ENCODE results near the gene ZNF787.
"Not testable (repeated sequence)": the region's sequence is repeated elsewhere in the genome, so short reads cannot be mapped to it uniquely, and the experiment has no call there.

ZNF787 gene

DNA sequence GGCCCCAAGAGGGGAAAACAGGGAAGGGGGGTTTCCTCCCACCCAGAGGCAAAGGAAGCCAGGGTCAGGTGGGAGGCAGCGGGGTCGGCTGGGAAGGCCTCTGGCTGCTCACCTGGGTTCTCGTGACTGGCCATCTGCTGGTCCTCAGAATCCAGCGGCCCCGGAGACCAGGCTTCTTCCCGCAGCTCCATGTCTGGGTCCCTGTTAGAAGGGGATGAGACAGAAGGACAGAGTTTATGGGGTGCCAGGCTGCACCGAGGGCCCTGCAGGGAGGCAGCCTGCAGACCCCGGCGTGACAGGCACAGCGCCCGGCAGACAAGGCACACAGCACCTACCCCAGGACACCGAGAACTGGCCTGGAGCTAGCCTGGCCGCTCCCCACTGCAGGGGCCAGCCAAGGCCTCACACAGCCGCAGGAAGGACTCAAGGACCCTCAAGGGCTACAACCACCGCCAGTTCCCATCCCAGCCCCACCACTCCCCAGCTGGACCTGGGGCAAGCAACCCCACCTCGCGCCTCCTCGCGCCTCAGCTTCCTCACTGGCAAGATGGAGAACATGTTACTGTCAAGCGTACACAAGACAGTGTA, 18.0 kb downstream of the ZNF787 start:
- no peak for DNase-seq

DNA sequence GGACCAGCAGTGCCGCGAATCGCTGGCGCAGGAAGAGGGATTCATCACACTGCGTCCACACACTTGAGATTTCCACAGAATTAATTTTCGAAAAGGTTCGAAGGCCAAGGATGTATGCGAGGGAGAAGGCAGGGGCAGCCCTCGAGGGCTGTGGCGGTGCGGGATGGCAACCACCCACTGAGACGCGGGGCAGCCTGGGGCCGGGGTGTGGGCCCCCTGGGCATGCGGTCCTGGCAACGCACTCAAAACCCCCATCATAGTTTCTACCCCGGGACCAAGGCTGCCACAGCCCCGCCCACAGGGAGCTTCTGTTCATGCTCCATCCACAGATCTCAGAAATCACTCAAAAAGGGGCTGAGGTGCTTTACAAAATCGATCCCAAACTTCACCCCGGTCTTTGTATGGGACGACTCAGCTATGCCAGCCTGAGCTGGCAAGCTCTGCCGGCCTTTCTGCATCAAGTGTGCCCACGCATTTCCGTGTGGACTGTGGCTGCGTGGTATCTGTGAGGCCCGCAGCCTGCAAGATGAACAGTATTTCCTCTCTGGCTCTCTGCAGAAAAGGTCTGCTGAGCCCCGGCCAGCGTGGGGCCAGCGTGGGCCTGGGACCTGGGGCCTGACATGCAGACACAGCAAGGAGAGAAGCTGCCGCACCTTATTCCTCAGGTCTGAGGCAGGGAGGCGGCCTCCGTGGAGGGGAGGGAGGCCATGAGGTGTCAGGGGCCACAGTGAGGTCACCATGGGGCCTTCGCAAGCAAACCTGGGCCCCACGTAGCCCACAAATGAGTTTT, 19.2 kb downstream of the ZNF787 start:
- no peak for DNase-seq

DNA sequence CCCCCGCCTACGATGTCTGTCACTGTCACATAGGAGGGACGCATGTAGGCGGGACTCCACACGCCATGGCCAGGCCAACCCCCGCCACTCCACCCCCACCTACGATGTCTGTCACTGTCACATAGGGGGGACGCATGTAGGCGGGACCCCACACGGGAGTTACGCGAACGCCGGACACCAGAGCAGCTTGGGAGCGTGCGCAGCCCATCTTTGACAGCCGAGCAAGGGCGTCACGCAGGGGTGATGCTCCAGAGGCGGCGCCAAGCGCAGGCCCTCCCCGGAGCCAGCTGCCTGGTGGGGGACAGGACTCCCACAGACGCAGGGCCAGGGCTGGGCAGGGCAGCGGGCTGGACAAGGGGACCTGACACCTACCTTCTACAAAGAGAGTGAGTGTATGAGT, 20.0 kb downstream of the ZNF787 start:
- DNase-seq = no peak

DNA sequence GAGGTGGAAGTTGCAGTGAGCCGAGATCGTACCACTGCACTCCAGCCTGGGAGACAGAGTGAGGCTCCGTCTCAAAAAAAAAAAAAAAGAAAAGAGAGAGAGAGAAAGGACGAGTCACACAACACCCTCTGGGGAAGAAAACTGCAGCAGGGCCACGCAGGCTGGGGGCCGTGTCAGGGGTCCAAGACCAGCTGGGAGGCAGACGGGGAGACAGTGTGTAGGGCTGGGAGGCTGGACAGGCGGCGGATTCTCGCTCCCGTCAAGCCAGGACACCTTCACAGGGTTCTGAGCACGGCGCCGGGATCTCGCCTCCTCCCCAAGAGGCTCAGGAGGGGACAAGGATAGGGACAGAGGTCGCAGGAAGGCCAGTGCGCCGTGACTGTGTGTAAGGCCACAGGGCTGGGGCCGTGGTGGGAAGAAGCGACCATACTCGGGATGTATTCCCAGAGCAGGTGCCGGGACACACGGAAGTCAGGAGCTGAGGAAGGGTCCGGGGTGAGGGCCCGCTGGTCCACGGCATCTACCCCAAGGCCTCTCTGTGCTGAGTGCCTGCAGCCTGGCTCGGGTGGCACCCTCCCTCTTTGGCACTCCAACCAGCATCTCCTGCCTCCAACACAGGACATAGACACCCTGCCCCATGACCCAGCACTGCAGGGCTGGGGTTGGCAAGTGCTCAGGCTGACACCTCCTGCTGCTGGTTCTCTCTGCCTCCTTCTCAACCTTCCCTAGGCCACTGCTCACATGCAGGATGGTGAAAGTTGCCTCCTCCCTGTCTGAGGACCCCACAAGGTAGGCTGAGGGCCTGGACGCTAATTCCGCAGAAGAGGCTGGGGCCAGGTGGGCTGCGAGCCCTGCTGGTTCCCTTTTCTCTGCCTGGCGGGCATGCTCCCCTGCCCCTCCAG, 21.2 kb downstream of the ZNF787 start:
- no peak for DNase-seq

DNA sequence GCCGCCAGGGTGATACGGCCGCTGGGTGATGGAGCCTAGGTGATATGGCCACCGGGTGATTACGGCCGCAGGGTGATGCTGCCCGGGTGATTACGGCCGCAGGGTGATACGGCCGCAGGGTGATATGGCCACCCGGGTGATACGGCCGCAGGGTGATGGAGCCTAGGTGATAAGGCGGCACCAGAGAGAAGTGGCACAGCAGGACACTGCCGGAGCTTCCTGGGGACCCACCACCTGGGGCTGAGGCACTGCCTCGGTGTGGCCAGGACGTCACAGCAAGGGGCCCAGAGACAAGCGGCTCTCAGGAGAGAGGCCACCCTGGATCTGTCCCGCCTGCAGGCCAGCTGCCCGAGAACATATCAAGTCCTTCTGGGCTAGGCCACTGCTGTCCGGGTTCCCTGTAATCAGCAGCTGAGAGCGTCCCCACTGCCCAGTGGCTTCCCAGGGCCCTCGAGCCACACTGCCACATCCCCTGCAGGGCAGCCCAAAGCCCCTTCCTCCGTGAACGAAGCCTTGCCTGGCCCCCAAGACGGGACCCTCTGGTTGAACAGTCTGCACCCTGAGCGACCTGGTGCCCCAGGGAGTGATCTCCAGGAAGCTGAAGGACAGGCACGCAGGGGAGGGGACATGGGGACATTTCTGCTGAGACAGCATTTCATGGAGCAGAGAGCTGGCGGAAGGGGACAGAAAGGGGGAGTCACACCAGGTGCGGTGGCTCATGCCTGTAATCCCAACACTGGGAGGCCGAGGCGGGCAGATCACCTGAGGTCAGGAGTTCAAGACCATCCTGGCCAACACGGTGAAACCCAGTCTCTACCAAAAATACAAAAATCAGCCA, 22.1 kb downstream of the ZNF787 start:
- no peak for DNase-seq

DNA sequence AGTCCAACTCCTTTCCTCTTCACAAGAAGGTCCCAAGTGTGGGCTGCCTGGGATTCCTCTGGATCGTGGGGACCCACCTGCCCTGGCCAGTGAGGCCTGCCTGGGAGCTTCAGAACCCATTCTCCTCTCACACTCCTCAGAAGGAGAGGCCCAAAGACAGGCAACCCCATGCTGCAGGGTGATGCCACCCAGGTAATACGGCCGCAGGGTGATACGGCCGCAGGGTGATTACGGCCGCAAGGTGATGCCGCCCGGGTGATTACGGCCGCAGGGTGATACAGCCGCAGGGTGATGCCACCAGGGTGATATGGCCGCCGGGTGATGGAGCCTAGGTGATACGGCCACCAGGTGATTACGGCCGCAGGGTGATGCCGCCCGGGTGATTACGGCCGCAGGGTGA, 22.9 kb downstream of the ZNF787 start:
- not testable (repeated sequence) for DNase-seq

DNA sequence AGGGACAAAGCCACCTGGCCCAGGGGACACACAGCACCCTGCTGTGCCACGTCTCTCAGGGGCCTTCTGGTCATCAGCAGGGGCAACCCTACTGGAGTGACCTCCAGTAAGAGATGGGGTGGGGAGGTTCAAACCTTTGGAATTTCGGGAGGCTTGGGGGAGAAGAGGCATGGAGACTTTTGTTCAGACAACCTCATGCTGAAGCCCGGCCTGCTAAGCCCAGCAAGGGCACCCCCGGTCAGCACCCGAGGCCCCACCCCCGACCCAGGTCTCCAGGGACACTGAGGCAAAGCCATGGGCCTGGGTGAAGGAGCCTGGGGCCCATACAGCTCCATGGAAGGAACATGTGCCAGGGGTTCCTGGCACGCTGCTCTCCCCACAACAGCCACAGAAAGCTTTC, 23.3 kb downstream of the ZNF787 start:
- no peak for DNase-seq

DNA sequence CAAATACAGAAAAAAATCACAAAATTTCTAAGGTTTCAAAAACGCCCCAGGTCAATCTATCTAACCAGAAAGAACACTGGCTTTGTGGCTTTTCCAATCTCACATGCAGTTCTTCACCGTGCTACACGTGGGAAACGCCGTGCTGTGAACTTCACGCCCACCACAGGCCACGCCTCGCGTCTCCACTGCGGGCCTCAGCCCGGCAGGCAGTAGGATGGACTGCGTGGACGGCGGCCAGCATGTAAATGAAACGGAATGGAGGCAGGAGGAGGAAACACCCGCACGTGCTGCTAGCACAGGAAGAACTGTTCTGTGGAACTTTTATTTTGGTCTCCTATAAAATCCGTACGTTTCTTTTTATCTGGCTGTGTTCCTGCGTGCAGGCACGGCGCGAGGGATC, 23.8 kb downstream of the ZNF787 start:
- no peak for DNase-seq

DNA sequence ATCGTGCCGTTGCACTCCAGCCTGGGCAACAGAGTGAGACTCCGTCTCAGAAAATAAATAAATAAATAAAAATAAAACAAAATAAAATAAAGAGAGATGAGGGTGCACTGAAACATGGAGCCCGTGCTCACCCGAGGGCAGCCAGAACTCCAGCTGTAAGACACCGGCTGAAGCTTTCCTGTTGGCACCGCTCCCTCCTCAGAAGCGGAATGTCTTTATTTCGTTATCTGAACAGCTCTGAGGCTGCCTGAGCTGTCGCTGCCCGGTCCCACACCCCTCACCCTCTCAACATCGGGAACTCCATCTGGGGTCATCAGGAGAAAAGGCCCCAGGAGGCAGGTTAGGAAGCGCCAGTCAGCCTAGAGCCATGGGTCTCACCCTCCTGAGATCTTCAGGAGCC, 24.4 kb downstream of the ZNF787 start:
- no peak for DNase-seq

DNA sequence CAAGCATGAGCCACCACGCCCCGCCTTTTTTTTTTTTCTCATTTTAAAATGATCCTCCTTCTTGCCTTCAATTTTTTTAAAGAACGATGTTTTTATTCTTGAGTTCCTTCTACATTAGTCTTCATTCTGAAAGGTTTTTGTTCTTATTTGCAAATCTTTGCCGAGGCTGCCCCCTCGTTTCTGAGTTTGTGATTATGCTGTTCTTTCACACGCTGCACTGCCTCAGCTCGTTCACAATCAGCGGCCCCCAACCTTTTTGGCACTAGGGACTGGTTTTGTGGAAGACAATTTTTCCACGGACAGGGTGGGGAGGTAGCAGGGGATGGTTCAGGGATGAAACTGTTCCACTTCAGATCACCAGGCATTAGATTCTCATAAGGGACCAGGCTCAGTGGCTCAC, 26.6 kb downstream of the ZNF787 start:
- DNase-seq = no peak

DNA sequence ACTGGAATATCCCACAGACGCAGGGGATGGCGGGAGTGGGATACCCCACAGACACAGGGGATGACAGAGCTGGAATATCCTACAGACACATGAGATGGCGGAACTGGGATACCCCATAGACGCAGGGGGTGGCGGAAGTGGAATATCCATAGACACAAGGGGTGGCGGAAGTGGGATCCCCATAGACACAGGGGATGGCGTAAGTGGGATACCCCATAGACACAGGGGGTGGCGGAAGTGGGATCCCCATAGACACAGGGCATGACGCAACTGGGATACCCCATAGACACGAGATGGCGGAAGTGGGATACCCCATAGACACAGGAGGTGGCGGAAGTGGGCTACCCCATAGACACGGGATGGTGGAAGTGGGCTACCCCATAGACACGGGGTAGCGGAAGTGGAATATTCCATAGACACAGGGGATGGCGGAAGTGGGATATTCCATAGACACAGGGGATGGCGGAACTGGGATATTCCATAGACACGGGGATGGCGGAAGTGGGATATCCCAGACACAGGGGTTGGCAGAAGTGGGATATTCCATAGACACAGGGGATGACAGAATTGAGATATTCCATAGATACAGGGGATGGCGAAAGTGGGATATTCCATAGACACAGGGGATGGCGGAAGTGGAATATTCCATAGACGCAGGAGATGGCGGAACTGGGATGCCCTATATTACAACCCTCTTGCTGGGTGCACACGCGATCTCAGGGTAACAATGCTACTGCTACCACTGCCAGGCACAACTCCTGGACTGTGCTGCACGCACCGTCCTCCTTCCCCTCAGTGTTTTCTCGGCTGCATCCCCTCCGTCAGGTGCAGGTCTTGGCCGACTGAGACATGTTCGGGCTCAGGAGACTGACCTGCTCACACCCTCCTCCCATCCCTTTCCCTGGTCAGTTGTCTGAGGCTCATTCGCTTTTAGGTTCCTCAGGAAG, 28.1 kb downstream of the ZNF787 start:
- no peak for DNase-seq

DNA sequence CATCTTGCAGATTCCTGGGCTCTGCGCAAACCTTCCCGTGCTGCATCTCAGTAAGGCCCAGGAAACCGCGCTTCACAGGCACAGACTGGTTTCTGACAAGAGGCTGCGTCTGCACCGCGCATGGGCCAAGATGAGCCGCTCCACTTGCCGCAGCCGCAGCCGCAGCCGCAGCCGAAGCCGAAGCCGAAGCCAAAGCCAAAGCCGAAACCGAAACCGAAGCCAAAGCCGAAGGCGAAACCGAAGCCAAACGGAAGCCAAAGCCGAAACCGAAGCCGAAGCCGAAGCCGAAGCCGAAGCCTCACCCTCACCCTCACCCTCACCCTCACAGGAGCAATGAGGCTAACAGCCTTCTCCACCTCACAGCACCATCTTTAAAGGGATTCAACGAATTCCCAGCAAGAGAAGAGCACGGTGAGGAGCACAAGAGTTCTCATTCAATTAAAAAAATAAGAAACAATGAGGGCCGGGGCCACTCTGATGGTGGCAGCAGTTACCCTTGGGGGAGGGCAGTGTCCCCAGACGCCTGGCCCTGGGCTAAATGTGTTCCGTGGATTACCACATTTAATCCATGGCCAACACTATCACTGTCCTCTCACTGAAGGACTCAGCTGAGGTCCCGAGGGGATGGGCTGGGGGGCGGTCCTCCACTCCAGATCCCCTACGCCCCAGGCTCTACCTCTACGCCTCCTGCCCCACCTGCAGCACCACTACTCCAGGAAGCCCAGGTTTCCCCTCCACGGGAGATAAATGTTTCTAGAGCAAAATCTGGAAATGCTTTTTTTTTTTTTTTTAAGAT, 29.1 kb downstream of the ZNF787 start:
- DNase-seq = no peak

DNA sequence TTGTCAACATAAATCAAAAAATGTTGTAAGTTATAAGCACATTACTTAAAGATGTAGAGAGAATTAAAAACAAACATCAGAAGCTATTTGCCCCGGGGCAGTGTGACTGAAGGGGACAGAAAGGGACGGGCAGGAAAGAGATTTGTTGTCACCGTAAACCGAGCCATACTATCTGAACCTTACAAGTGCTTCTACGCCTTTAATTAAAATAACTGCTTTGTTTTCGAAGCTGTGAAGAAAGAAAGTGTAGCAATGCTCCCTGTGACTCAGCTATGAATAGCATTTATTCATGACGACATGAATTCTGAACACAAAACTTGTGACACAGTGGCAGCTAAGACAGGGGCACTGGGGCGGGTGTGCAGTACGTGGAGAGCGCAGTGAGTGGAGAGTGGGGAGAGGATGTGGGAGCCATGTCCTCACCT, 30.0 kb downstream of the ZNF787 start:
- no peak for DNase-seq

DNA sequence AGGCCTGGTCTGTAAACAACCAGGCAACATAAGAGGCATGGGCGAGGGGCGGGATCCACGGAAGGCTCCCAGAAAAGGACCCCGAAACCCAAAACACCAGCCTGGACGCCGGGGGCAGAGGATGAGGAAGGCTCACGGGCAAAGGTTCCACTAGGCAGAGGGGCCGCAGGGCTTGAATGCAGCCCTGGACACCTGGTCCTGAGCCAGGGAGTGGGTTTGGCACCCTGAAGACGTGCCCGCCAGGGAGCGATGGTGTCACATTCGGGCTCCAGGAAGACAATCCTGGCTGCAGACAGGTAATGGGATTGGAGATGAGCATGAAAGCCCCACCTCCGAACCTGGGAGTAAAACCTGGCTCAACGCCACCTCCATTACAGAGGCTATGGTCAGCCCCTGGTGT, 31.8 kb downstream of the ZNF787 start:
- DNase-seq = no peak

DNA sequence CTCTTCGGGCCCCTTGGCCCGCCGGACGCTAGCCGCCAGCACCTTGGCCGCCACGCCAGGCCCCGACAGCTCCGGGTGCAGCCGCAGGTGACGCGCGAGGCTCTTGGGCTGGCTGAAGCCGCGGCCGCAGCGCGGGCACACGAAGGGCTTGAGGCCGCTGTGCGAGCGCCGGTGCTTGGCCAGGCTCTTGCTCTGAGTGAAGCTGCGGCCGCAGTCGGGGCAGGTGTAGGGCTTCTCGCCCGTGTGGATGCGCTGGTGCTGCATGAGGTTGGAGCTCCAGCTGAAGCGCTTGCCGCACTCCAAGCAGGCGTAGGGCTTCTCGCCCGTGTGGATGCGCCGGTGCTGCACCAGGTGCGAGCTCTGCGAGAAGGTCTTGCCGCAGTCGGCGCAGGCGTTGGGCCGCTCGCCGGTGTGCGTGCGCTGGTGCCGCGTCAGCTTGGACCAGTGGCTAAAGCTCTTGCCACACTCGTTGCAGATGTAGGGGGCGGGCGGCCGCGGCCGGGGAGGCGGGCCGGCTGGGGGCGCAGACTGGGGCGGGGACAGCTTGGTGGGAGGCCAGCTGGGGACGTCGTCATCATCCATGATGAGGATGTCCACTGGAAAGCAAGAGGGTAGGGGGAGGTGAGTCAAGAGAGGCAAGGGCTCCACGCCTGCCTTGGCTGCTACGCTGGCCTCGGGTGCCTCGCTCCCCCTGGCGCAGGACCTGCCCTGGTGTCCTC, 32.4 kb downstream of the ZNF787 start:
- DNase-seq = no peak

DNA sequence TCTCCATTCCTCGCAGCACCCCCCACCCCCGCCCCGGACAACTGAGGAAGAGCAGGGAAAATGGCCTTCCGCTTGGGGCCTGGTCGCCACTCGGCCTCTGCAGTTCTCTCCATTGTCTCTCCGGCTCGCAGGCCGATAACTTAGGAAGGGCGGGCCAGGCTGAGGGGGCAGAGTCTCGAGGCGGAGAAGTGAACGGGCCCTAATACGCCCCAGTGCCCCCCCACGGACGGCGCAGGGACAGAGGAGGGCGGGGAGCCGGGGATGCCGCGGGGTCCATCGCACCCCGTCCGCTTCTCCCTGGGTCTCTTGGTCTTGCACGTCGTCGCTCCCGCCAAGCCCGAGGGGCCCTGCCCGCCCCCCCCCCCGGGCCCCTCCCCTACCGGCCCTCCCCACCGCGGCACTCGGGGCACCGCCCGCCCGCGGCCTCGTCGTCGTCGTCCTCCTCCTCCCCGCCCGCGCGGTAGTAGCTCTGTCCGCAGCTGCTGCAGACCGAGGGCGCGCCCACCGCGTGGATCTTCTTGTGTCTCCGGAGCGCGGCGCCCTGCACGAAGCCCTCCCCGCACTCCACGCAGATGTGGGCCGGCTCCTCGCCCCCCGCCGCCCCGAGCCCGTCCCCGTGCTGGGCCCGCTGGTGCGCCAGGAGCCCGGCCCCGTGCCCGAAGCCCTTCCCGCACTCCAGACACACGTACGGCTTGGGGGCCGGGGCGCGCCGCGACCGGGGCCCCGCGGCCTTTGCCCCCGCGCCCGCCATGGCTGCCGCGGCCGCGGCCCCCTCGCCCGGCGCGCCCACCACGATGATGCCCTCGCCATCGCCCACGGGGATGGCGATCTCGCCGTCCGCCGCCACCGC, 33.2 kb downstream of the ZNF787 start:
- no peak for DNase-seq

DNA sequence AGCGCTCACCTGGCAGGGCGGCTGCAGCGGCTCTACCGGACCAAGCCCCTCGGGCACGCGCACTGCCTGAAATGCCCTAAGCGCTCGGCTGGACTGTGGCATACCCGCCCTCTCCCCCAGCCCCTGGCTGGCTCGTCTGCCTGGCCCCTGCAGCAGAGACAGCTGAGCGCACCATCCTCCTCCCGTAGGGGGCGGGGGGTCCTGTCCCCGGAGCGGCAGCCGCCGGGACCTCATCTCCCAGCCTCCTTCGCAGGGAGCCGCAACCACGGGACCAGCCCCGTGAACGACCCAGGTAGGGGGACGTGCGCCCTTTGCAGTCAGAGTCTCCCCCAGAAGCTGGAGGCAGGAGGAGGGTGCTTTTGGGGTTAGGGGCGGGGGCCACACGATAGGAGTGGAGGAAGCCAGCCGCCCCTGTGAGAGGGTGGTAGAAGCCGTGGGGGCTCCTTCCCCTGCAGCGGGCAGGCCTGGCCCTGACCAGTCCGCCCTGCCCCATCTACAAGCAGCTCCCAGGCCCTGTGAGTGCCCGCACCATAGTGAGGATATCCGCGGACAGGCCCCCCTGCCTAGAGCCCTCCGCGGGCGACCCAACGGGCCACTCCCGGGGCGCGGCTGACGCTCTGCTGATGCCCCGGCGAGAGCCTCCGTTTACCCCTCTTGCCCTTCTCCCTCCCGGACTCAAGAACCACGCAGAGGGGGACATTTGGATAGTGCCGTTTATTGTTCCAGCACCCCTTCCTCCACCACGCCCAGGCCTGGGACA, 34.2 kb downstream of the ZNF787 start:
- no peak for DNase-seq

DNA sequence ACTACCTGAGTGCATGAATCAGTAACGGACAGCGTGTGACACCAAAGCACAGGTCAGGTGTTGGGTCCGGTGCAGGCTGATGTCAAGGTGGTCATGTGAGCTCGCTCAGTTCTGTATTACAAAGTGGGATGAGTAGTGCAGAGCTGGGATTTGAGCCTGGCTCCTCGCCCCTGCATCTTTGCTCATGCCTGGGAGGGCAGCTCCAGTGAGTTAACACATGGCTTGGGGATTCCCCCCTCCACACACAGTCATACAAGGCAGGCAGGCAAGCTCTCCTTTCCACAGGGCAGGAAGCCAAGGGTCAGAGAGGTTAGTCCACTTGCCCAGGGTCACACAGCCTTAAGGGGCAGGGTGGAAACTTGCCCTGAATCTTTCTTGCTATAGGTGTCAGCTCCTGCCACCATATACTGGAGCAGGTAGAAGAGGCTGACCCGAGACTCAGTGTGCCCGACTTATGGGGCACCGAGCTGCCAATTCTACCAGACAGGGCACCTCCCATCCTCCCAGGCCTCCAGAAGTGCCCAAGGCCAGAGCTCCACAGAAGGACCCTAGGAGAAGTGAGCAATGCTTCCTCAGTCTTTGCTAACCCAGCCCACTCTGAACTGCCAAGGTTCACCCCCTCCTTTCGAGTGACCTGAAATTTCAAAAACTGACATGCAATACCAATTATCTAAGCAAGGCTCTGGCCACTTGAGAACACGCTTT, 35.4 kb downstream of the ZNF787 start:
- DNase-seq = no peak

Measured in activated gamma-delta T cell treated with Interleukin-2 at 50 U/mL for 16 hours (primary cell).